ENCODE data around the gene C18orf32.

C18orf32 gene

GRCh38 chr18:49467599-49467998, 19.4 kb downstream of the C18orf32 start:
- no peak for TF ChIP-seq CTCF (IDR thresholded peaks at IDR 0.05; ENCODE audit: control insufficient read depth, extremely low read depth, insufficient read depth)
- H3K4me3 ChIP-seq (ENCODE audit: low read depth, low read length), result no peak overlapping the region
- DNase-seq (ENCODE audit: low read depth), result no peak

- no peak for TF ChIP-seq CTCF (IDR thresholded peaks at IDR 0.05; ENCODE audit: control insufficient read depth, extremely low read depth, insufficient read depth)
- no peak overlapping the region for H3K4me3 ChIP-seq (ENCODE audit: low read depth, low read length)
- DNase-seq (ENCODE audit: low read depth), result no peak
These were observed 19.9 kb downstream of the C18orf32 start for GRCh38 chr18:49467019-49467563.

GRCh38 chr18:49464718-49465598, 22.1 kb downstream of the C18orf32 start:
- TF ChIP-seq CTCF (IDR thresholded peaks at IDR 0.05; ENCODE audit: control insufficient read depth, extremely low read depth, insufficient read depth), result 0 out of 2 replicates have a peak, but pooled peaks have one; percentile 16
- no peak overlapping the region for H3K4me3 ChIP-seq (ENCODE audit: low read depth, low read length)
- DNase-seq (ENCODE audit: low read depth), result no peak

- no peak for TF ChIP-seq CTCF (IDR thresholded peaks at IDR 0.05; ENCODE audit: control insufficient read depth, extremely low read depth, insufficient read depth)
- H3K4me3 ChIP-seq (ENCODE audit: low read depth, low read length), result no peak overlapping the region
- DNase-seq (ENCODE audit: low read depth), result no peak
These were observed 25.4 kb downstream of the C18orf32 start for GRCh38 chr18:49461602-49461977.

- no peak for DNase-seq (ENCODE audit: low read depth)
- H3K4me3 ChIP-seq (ENCODE audit: low read depth, low read length), result peak overlapping the region; percentile 90
These were observed 25.9 kb downstream of the C18orf32 start for GRCh38 chr18:49460976-49461601.

More at GRCh38 chr18:49460976-49461601, 25.9 kb downstream of the C18orf32 start:
- no peak for TF ChIP-seq CTCF (IDR thresholded peaks at IDR 0.05; ENCODE audit: control insufficient read depth, extremely low read depth, insufficient read depth)
